HG03135 (cell line): ENCODE data around the gene GAS5.
A peak's percentile ranks its signal among the peaks of the same experiment; 100 is the strongest.

Experiments used
- ATAC-seq: cut with Tn5 transposase; IDR thresholded peaks from one replicate; pipeline ENCODE4 v1.9.1; 2021; ENCODE audit warnings: mild to moderate bottlenecking, moderate library complexity; ENCODE audit not compliant: unreplicated experiment

GAS5 gene

GRCh38 chr1:173832748-173833147 lies 35.0 kb downstream of the GAS5 start:
- ATAC-seq: no peak

- ATAC-seq: no peak
These were observed 40.2 kb downstream of the GAS5 start for GRCh38 chr1:173827611-173828010.

DNA sequence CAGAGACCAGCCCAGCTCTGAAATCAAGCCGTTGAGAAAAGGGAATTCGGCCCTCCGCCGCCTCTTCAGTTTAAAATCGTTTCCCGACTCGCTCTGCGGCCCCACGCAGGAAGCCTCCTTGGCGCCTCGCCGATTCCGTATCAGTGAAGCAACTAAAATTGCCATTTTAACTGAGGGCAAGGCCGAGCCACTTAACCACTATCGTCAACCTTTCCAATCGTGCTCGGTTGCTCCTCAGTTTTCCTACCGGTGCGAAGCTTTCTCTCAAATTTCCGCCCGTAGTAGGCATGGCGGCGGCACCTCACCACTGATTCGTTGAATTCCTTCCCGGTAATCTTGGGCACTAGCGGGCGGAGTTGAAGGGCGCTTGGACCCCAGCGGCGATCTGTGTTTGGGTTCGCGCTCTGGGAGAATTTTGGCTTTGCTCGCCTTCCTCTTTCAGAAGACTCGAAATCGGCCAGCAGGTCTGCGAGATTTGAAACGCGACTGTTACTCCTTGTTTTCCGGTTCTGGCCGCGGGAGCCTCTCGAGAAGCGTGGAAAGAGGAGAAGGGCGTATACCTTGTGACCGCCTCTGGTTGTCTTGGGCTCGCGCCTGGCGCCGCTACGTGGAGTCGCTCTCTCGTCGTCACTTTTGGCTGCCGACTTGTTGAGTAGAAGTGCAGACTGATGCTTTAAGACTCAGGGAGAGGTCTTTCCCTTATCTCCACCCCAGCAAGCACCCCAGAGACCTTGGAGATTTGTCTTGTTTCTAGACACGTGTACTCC lies 43.3 kb downstream of the GAS5 start, which contains the start of the genes CENPL and DARS2:
Gene CENPL, minus strand, starts transcription at position 569 of the 767 bp plus-strand sequence. CDS start 13,584 bp downstream, outside the sequence.
Gene DARS2, plus strand, starts transcription at position 359 of the 767 bp plus-strand sequence. CDS start 557 bp downstream, outside the sequence.
- ATAC-seq: peak; percentile 82

GRCh38 chr1:173823781-173824314 lies 43.9 kb downstream of the GAS5 start:
- peak; percentile 31 for ATAC-seq

- ATAC-seq: no peak
These were observed 46.1 kb downstream of the GAS5 start for GRCh38 chr1:173821680-173822079.

GRCh38 chr1:173818459-173818858 lies 49.3 kb downstream of the GAS5 start:
- no peak for ATAC-seq
